Measurements from ENCODE around the gene EHD1. TPM values are rescaled to one million over a fixed set of nuclear protein-coding genes. Genes with fewer than 3 reads are reported as not detected.

Gene EHD1
- total RNA-seq, 2 experiments from 2014 or later: 187 to 195 TPM

GRCh38 chr11:64871492-64871891 is 6.9 kb downstream of the EHD1 start:
- H3K36me3 Mint-ChIP-seq: peaks cover 38% of the 10 kb centered on the region
- H3K27ac Mint-ChIP-seq: peak overlapping the region; percentile 85
- H3K9me3 Mint-ChIP-seq: no peaks in the 10 kb centered on the region
- peaks cover 72% of the 10 kb centered on the region for H3K4me1 Mint-ChIP-seq
- ATAC-seq (ENCODE audit: low read depth) (peak; percentile 20), DNase-seq (no peak)
- POLR2A ChIA-PET: interaction anchor here (24.3 kb wide), 1 partner anchor 14 kb away, joined by 782 read pairs; the partner anchor contains the start of gene CDC42BPG
- H3K27me3 Mint-ChIP-seq: no peaks in the 10 kb centered on the region
- peak overlapping the region; percentile 64 for H3K4me3 Mint-ChIP-seq

DNA sequence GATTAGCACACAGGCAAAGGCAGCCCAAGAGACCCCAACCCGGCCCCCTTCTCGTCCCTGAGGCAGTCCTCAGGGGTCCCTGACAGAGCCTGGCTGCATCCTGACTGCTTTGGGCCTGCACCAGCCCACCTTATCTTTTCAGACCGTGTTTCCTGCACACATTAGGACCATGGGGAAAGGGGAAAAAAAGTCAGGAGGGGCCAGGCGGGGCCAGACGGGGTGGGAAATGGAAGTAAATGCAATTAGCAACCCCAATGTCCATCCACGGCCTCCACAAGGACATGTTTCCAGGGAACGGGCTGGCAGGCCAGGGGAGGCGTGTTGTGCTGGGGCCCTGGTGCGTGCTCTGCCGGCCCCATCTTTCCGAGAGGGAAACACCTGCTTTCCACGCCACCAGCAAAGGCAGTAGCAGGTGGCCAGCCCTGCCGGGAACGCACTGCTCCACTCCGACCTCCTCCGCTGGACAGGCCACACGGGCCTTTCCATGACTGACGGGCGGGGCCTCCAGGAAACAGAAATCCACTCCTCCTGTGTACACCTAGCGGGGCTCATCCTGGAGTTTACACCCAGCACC is 7.4 kb downstream of the EHD1 start:
- POLR2A ChIA-PET: interaction anchor here (0.9 to 27.4 kb wide), 5 partner anchors 11 to 170 kb away, joined by 3 to 782 read pairs (median 21); partner anchors contain the start of genes EHD1 and SAC3D1
- H3K27ac Mint-ChIP-seq: peak overlapping the region; percentile 86
- H3K9me3 Mint-ChIP-seq: no peaks in the 10 kb centered on the region
- DNase-seq (no peak), ATAC-seq (ENCODE audit: low read depth) (no peak)
- peak overlapping the region; percentile 64 for H3K4me3 Mint-ChIP-seq
- peaks cover 71% of the 10 kb centered on the region for H3K4me1 Mint-ChIP-seq
- H3K36me3 Mint-ChIP-seq: peaks cover 37% of the 10 kb centered on the region
- H3K27me3 Mint-ChIP-seq: no peaks in the 10 kb centered on the region

DNA sequence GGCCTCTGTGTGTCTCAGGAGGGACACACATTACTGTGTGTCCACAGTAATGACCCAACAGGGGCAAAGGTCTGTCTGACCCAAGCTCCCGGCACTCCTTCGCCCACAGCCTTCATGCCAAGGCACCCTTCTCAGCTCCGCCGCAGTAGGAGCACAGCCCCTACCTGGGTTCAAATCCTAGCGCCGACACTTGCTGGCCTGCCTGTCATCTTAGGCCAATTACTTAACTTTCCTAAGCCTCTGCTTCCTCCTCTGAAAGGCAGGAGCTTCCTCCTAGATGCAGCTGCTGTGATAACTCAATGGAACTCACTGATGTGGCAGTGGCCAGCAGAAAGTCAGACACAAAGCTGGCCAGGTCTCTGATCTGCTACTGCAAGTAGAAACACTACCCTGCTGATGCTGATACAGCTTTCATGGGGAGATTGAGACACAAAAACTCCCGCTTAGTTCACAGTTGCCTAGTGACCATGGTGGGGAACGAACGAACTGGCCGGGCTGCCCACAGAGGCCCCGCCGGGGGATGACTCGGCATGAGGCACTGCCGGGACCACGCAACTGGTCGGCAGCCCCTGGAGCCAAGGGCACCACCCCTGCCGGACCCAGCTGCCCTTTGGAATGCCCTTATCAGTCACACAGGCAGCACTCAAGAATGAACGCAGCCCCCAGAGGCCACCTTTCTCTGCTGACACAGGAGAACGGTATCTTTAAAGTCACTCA is 8.1 kb downstream of the EHD1 start:
- Mint-ChIP-seq H3K27ac (peak overlapping the region; percentile 86), H3K4me1 (peaks cover 71% of the 10 kb centered on the region), H3K4me3 (peak overlapping the region; percentile 71), H3K27me3 (no peaks in the 10 kb centered on the region), H3K9me3 (no peaks in the 10 kb centered on the region), H3K36me3 (peaks cover 36% of the 10 kb centered on the region)
- DNase-seq: no peak
- no peak for ATAC-seq (ENCODE audit: low read depth)
- POLR2A ChIA-PET: interaction anchor here (0.9 to 27.4 kb wide), 5 partner anchors 11 to 170 kb away, joined by 3 to 782 read pairs (median 21); partner anchors contain the start of genes EHD1 and SAC3D1

- Mint-ChIP-seq H3K36me3 (peaks cover 29% of the 10 kb centered on the region), H3K4me1 (peaks cover 70% of the 10 kb centered on the region), H3K27ac (peak overlapping the region; percentile 86), H3K27me3 (no peaks in the 10 kb centered on the region), H3K4me3 (peak overlapping the region; percentile 71), H3K9me3 (no peaks in the 10 kb centered on the region)
- DNase-seq (no peak), ATAC-seq (ENCODE audit: low read depth) (peak; percentile 46)
- POLR2A ChIA-PET: interaction anchor here (0.9 to 27.4 kb wide), 6 partner anchors 10 to 171 kb away, joined by 3 to 782 read pairs (median 15); partner anchors contain the start of genes EHD1 and SAC3D1
Observed at GRCh38 chr11:64869571-64870175, 8.7 kb downstream of the EHD1 start.

DNA sequence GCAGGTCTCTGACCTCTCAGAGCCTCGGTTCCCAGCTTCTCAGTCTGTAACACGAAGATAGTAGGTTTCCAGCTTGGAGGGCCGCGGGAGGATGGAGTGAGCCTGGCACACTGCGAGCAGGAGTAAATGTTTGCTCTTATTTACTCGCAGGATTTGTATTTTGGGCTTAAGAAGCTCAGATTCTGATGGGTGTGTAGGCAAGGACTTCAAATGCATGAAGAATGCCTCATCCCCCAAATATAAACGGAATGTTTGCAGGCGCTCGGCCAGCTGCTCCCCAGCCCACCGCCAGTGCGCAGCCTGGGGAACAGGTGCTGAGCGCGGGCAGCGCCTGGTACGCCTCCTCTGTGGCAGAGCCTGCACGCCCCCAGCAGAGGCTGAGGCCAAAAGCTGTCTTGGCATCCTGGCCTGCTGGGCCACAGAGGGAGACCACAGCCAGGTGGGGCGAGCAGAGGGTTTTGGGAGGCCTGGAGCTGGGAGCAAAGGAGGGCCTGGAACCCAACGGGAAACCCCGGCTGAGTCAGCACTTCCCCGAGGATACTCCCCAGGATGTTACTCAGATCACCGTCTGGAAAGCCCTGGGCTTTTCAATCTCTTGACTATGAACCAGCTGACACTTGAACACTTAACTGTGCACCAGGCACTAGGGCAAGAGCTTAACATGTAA is 9.4 kb downstream of the EHD1 start:
- DNase-seq: peak; percentile 52
- peak overlapping the region; percentile 86 for H3K27ac Mint-ChIP-seq
- peaks cover 23% of the 10 kb centered on the region for H3K36me3 Mint-ChIP-seq
- peaks cover 69% of the 10 kb centered on the region for H3K4me1 Mint-ChIP-seq
- ATAC-seq (ENCODE audit: low read depth): peak; percentile 14
- H3K9me3 Mint-ChIP-seq: no peaks in the 10 kb centered on the region
- POLR2A ChIA-PET: interaction anchor here (1.4 to 27.4 kb wide), 5 partner anchors 9 to 20 kb away, joined by 3 to 782 read pairs (median 21); partner anchors contain the start of gene EHD1
- peak overlapping the region; percentile 71 for H3K4me3 Mint-ChIP-seq
- H3K27me3 Mint-ChIP-seq: no peaks in the 10 kb centered on the region

GRCh38 chr11:64867748-64868462 is 10.5 kb downstream of the EHD1 start:
- Mint-ChIP-seq H3K4me1 (peaks cover 70% of the 10 kb centered on the region), H3K9me3 (no peaks in the 10 kb centered on the region), H3K4me3 (peak overlapping the region; percentile 71), H3K36me3 (peaks cover 22% of the 10 kb centered on the region), H3K27ac (peak overlapping the region; percentile 86), H3K27me3 (no peaks in the 10 kb centered on the region)
- POLR2A ChIA-PET: interaction anchor here (1.4 to 27.4 kb wide), 5 partner anchors 8 to 17 kb away, joined by 3 to 782 read pairs (median 57); partner anchors contain the start of gene EHD1
- ATAC-seq (ENCODE audit: low read depth): no peak
- no peak for DNase-seq

DNA sequence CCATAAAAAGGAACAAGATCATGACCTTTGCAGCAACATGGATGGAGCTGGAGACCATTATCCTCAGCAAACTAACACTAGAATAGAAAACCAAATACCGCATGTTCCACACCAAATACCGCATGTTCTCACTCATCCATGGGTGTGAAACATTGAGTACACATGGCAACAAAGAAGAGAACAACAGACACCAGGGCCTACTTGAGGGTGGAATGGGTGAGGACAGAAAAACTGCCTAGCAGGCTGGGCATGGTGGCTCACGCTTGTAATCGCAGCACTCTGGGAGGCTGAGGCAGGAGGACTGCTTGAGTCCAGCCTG is 12.3 kb downstream of the EHD1 start:
- H3K4me1 Mint-ChIP-seq: peaks cover 71% of the 10 kb centered on the region
- H3K27ac Mint-ChIP-seq: peak overlapping the region; percentile 95
- H3K9me3 Mint-ChIP-seq: no peaks in the 10 kb centered on the region
- H3K36me3 Mint-ChIP-seq: peaks cover 16% of the 10 kb centered on the region
- DNase-seq (no peak), ATAC-seq (ENCODE audit: low read depth) (no peak)
- POLR2A ChIA-PET: interaction anchor here (10.2 to 27.4 kb wide), 2 partner anchors 15 to 18 kb away, joined by 142 to 782 read pairs; partner anchors contain the start of gene EHD1
- H3K4me3 Mint-ChIP-seq: peak overlapping the region; percentile 74
- no peaks in the 10 kb centered on the region for H3K27me3 Mint-ChIP-seq

GRCh38 chr11:64865286-64866172 is 12.9 kb downstream of the EHD1 start:
- POLR2A ChIA-PET: interaction anchor here (0.7 to 27.4 kb wide), 5 partner anchors 9 to 252 kb away, joined by 3 to 782 read pairs (median 5); partner anchors contain the start of genes EHD1 and ZNHIT2
- Mint-ChIP-seq H3K9me3 (no peaks in the 10 kb centered on the region), H3K27me3 (no peaks in the 10 kb centered on the region), H3K36me3 (peaks cover 17% of the 10 kb centered on the region), H3K27ac (peak overlapping the region; percentile 95), H3K4me1 (peaks cover 72% of the 10 kb centered on the region), H3K4me3 (peak overlapping the region; percentile 74)
- ATAC-seq (ENCODE audit: low read depth): no peak
- DNase-seq: peak; percentile 47

GRCh38 chr11:64864473-64865285 is 13.7 kb downstream of the EHD1 start:
- Mint-ChIP-seq H3K36me3 (peaks cover 17% of the 10 kb centered on the region), H3K9me3 (no peaks in the 10 kb centered on the region), H3K27me3 (no peaks in the 10 kb centered on the region), H3K27ac (peak overlapping the region; percentile 95), H3K4me3 (peak overlapping the region; percentile 74), H3K4me1 (peaks cover 72% of the 10 kb centered on the region)
- peak; percentile 8 for ATAC-seq (ENCODE audit: low read depth)
- POLR2A ChIA-PET: interaction anchor here (0.7 to 27.4 kb wide), 7 partner anchors 8 to 253 kb away, joined by 3 to 782 read pairs (median 5); partner anchors contain the start of genes EHD1 and ZNHIT2
- DNase-seq: peak; percentile 50

GRCh38 chr11:64864135-64864472 is 14.3 kb downstream of the EHD1 start:
- H3K27me3 Mint-ChIP-seq: no peaks in the 10 kb centered on the region
- H3K9me3 Mint-ChIP-seq: no peaks in the 10 kb centered on the region
- peak overlapping the region; percentile 95 for H3K27ac Mint-ChIP-seq
- DNase-seq: no peak
- POLR2A ChIA-PET: interaction anchor here (1.2 to 27.4 kb wide), 6 partner anchors 8 to 254 kb away, joined by 3 to 782 read pairs (median 4); partner anchors contain the start of genes EHD1 and ZNHIT2
- ATAC-seq (ENCODE audit: low read depth): no peak
- H3K4me3 Mint-ChIP-seq: peak overlapping the region; percentile 74
- H3K36me3 Mint-ChIP-seq: peaks cover 17% of the 10 kb centered on the region
- peaks cover 67% of the 10 kb centered on the region for H3K4me1 Mint-ChIP-seq
